Naive B cell (primary cell): ENCODE data around the gene SDE2. TPM values are rescaled to one million over a fixed set of nuclear protein-coding genes. Genes with fewer than 3 reads are reported as not detected.
"Not testable (repeated sequence)": the region's sequence is repeated elsewhere in the genome, so short reads cannot be mapped to it uniquely, and the experiment has no call there.

Experiments used
- ATAC-seq, 2 donors: fragments of 150-1000 bp; cut with Tn5 transposase; 2 replicates each; pipeline ENCODE4 v1.10.0; 2021; ENCODE audit warnings: low read depth in 2 of 2, mild to moderate bottlenecking in 2 of 2, moderate library complexity in 2 of 2
- DNase-seq: peaks from one replicate; pipeline ENCODE4 v3.0.0; 2022
- H3K27ac Mint-ChIP-seq, 6 donors: one replicate each; pipeline ENCODE4 v1.8.0; 2020 to 2022; ENCODE audit warnings: mild to moderate bottlenecking in 6 of 6, mixed read lengths in 6 of 6, moderate library complexity in 5 of 6, inconsistent platforms in 2 of 6
- H3K27me3 Mint-ChIP-seq, 3 donors: one replicate each; pipeline ENCODE4 v1.8.0; 2021 to 2022; ENCODE audit warnings: mixed read lengths in 3 of 3, mild to moderate bottlenecking in 1 of 3
- H3K36me3 Mint-ChIP-seq, 2 donors: one replicate each; pipeline ENCODE4 v1.8.0; 2020 to 2022; ENCODE audit warnings: mixed read lengths in 2 of 2, inconsistent platforms in 1 of 2, mild to moderate bottlenecking in 1 of 2
- H3K4me1 Mint-ChIP-seq, 3 donors: one replicate each; pipeline ENCODE4 v1.8.0; 2020 to 2022; ENCODE audit warnings: mixed read lengths in 3 of 3, inconsistent platforms in 1 of 3, mild to moderate bottlenecking in 1 of 3, moderate library complexity in 1 of 3
- H3K4me3 Mint-ChIP-seq, 8 donors: one replicate each; pipeline ENCODE4 v1.8.0; 2020 to 2022; ENCODE audit warnings: mild to moderate bottlenecking in 8 of 8, mixed read lengths in 8 of 8, moderate library complexity in 8 of 8, inconsistent platforms in 2 of 8
- H3K9me3 Mint-ChIP-seq, 7 donors: one replicate each; pipeline ENCODE4 v1.8.0; 2020 to 2022; ENCODE audit warnings: mixed read lengths in 7 of 7, mild to moderate bottlenecking in 5 of 7, inconsistent platforms in 2 of 7, moderate library complexity in 1 of 7
- polyA plus RNA-seq, 6 donors: library from polyadenylated mRNA; unstranded; fragments of 300-500 nt; fragmentation: Illumina TruSeq; gene quantifications; one replicate each; pipeline ENCODE4 v1.2.3, GENCODE V29; 2021; ENCODE audit warnings: low read depth in 6 of 6

SDE2 gene
- polyA plus RNA-seq, 6 donors from 2014 or later, result 8.7 to 18.9 (median 11.4) TPM

DNA sequence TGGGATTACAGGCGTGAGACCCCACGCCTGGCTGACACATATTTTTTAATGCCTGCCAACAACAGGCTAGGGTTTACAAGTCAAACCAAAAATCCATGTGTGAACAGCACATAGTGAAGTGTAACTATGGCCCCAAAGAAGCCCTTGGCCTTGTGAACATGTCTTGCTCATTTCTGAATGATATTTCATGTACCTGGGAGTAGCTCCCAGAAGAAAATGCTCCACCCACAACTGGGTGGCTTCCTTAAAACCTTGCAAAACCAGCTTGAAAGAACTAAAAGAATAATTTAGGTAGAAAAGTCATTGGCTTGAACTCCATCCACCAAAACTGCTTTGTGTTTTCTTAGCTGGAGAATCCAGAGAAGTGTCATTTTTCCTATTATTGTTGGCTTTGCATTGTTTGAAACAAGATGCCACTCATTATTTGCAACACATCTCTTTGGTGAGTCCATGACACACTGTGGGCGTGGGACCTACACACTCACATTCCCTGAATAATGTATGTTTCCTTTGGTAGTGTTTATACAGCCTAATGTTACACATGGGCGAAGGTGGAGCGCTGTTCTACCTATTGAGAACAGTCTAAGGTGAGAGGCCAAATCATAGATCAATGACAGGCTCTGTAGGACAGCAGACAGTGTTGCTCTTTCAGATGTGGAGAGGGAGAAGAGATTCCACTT, 28.5 kb upstream of the SDE2 start:
- Mint-ChIP-seq H3K36me3 (no peaks in the 10 kb centered on the region), H3K4me1 (peaks cover 22 to 35% (median 34%) of the 10 kb centered on the region in 3 donors)

GRCh38 chr1:226026833-226027232, 27.7 kb upstream of the SDE2 start:
- Mint-ChIP-seq H3K27ac (peak overlapping the region in 5 of 6 donors; percentile 58 to 96 (median 81)), H3K9me3 (no peaks in the 10 kb centered on the region)

More for the DNA sequence above, 28.5 kb upstream of the SDE2 start:
- Mint-ChIP-seq H3K27ac (peak overlapping the region; percentile 84 to 99 (median 98)), H3K4me3 (peak overlapping the region in 2 of 8 donors; percentile 21 to 51), H3K9me3 (no peaks in the 10 kb centered on the region), H3K27me3 (no peaks in the 10 kb centered on the region)
- DNase-seq (no peak), ATAC-seq (no peak)

GRCh38 chr1:226023735-226024134, 24.6 kb upstream of the SDE2 start:
- peaks cover 2 to 10% (median 7%) of the 10 kb centered on the region in 3 donors for H3K4me1 Mint-ChIP-seq
- H3K27ac Mint-ChIP-seq, result no peak overlapping the region
- H3K4me3 Mint-ChIP-seq, result no peak overlapping the region
- H3K36me3 Mint-ChIP-seq, result no peaks in the 10 kb centered on the region
- ATAC-seq (no peak), DNase-seq (no peak)
- no peaks in the 10 kb centered on the region for H3K27me3 Mint-ChIP-seq
- no peaks in the 10 kb centered on the region for H3K9me3 Mint-ChIP-seq

More at GRCh38 chr1:226026833-226027232, 27.7 kb upstream of the SDE2 start:
- DNase-seq (no peak), ATAC-seq (no peak)
- H3K36me3 Mint-ChIP-seq, result no peaks in the 10 kb centered on the region
- no peak overlapping the region for H3K4me3 Mint-ChIP-seq
- H3K4me1 Mint-ChIP-seq, result peaks cover 22 to 35% (median 28%) of the 10 kb centered on the region in 3 donors
- H3K27me3 Mint-ChIP-seq, result no peaks in the 10 kb centered on the region

DNA sequence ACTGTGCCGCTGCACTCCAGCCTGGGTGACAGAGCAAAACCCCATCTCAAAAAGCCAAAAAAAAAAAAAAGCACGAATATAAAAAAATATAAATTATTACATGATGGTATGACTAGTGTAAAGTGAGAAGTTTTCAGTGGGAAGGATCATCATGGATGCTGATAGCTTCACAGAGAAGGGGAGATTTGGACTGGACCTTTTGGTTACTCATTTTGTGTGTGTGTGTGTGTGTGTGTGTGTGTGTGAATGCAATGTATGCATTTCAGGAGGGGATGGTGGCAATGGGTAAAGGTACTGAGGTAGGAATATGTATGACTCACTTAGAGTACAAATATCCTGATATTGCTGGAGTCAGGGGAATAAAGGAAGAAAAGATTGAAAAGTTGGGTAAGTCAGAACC, 22.7 kb upstream of the SDE2 start:
- Mint-ChIP-seq H3K27me3 (no peaks in the 10 kb centered on the region), H3K9me3 (no peaks in the 10 kb centered on the region), H3K27ac (peak overlapping the region in 2 of 6 donors; percentile 1 to 2), H3K36me3 (no peaks in the 10 kb centered on the region), H3K4me3 (peak overlapping the region in 1 of 8 donors; percentile 25), H3K4me1 (peaks cover 0 to 8% (median 6%) of the 10 kb centered on the region in 3 donors)
- ATAC-seq, result no peak
- no peak for DNase-seq

GRCh38 chr1:226021401-226021800, 22.3 kb upstream of the SDE2 start:
- DNase-seq, result no peak
- no peak overlapping the region for H3K27ac Mint-ChIP-seq
- no peaks in the 10 kb centered on the region for H3K9me3 Mint-ChIP-seq
- no peak for ATAC-seq
- no peaks in the 10 kb centered on the region for H3K27me3 Mint-ChIP-seq
- H3K4me3 Mint-ChIP-seq, result no peak overlapping the region
- peaks cover 0 to 9% (median 6%) of the 10 kb centered on the region in 3 donors for H3K4me1 Mint-ChIP-seq
- no peaks in the 10 kb centered on the region for H3K36me3 Mint-ChIP-seq

DNA sequence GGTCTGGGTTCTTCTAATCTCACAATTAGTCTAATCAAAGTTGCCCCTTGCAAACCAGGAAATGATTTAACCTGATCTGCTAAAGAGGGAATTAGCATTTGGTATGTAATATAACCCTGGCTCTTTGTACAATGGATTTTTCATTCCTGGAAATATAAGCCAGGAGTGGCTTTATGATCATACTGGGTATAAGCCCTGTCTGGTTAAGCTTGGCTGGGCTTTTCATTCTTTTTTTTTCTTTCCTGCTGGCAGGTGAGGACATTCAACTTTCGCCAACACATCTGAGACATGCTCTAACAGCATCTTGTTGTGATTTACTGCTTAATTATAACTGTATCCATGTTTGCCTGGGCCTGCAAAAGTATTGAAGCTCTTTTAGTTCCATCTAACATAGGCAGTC, 20.4 kb upstream of the SDE2 start:
- no peaks in the 10 kb centered on the region for H3K27me3 Mint-ChIP-seq
- DNase-seq, result no peak
- ATAC-seq, result no peak
- peaks cover 6 to 15% (median 10%) of the 10 kb centered on the region in 3 donors for H3K4me1 Mint-ChIP-seq
- no peaks in the 10 kb centered on the region for H3K9me3 Mint-ChIP-seq
- no peaks in the 10 kb centered on the region for H3K36me3 Mint-ChIP-seq
- no peak overlapping the region for H3K4me3 Mint-ChIP-seq
- no peak overlapping the region for H3K27ac Mint-ChIP-seq

DNA sequence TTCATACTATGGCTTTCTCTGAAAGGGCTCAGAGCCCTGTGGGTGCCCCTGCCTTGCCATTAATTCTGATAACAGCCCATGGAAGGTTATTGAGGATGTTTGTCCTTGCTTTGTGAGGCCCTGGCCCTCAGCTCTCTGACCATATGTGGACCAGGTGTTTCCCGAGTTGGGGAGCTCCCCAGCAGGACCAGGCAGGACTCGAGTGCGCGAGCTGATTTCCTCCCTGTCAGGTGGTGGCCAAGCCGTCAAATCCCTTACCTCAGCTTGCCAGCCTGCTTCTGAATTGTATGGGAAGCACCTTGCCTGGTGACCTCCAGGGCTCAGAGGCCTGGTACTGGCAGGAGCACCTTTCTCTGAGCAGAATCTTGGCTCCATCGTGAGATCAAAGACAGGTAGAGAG, 17.9 kb upstream of the SDE2 start:
- Mint-ChIP-seq H3K4me1 (peaks cover 6 to 18% (median 10%) of the 10 kb centered on the region in 3 donors), H3K9me3 (no peaks in the 10 kb centered on the region), H3K36me3 (no peaks in the 10 kb centered on the region), H3K4me3 (no peak overlapping the region), H3K27ac (peak overlapping the region in 3 of 6 donors; percentile 27 to 52 (median 52)), H3K27me3 (no peaks in the 10 kb centered on the region)
- no peak for ATAC-seq
- DNase-seq, result no peak

- H3K4me1 Mint-ChIP-seq, result peaks cover under 1 to 9% (median 1%) of the 10 kb centered on the region in 3 donors
- DNase-seq, result no peak
- no peak overlapping the region for H3K4me3 Mint-ChIP-seq
- peak overlapping the region in 3 of 6 donors; percentile 49 to 79 (median 71) for H3K27ac Mint-ChIP-seq
- ATAC-seq, result no peak
- H3K9me3 Mint-ChIP-seq, result no peaks in the 10 kb centered on the region
- no peaks in the 10 kb centered on the region for H3K27me3 Mint-ChIP-seq
- H3K36me3 Mint-ChIP-seq, result no peaks in the 10 kb centered on the region
Observed at GRCh38 chr1:226009650-226010044, 10.5 kb upstream of the SDE2 start.

GRCh38 chr1:226007126-226007892, 8.2 kb upstream of the SDE2 start:
- not testable (repeated sequence) for DNase-seq, H3K27me3 Mint-ChIP-seq, H3K36me3 Mint-ChIP-seq, H3K4me3 Mint-ChIP-seq, H3K9me3 Mint-ChIP-seq, ATAC-seq
- peaks cover 21 to 27% (median 23%) of the 10 kb centered on the region in 3 donors for H3K4me1 Mint-ChIP-seq
- peak overlapping the region in 2 of 6 donors; percentile 70 for H3K27ac Mint-ChIP-seq

DNA sequence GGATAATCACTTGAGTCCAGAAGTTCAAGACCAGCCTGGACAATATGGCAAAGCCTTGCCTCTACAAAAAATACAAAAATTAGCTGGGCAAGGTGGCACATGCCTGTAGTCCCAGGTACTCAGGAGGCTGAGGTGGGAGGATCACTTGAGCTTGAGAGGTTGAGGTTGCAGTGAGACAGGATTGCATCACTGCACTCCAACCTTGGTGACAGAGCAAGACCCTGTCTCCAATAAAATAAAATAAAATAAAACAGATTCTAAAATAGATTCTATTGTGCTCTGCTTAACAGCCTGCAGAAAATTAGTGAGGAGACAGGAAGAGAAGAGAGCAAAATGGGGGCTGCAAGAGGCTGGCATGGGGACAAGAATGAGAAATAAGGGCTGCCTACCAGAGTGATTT, 7.5 kb upstream of the SDE2 start:
- Mint-ChIP-seq H3K9me3 (peaks cover 0 to 3% (median 0%) of the 10 kb centered on the region in 7 donors), H3K36me3 (no peaks in the 10 kb centered on the region), H3K4me3 (no peak overlapping the region), H3K27me3 (no peaks in the 10 kb centered on the region), H3K27ac (peak overlapping the region in 1 of 6 donors; percentile 70), H3K4me1 (peaks cover 27 to 34% (median 29%) of the 10 kb centered on the region in 3 donors)
- ATAC-seq (no peak), DNase-seq (no peak)

- ATAC-seq (no peak), DNase-seq (peak; percentile 26)
- peaks cover 35 to 51% (median 41%) of the 10 kb centered on the region in 3 donors for H3K4me1 Mint-ChIP-seq
- H3K4me3 Mint-ChIP-seq, result peak overlapping the region in 6 of 8 donors; percentile 40 to 86 (median 61)
- H3K9me3 Mint-ChIP-seq, result peaks cover 0 to 3% (median 0%) of the 10 kb centered on the region in 7 donors
- H3K27me3 Mint-ChIP-seq, result no peaks in the 10 kb centered on the region
- peaks cover 0 to 6% of the 10 kb centered on the region in 2 donors for H3K36me3 Mint-ChIP-seq
- peak overlapping the region; percentile 84 to 100 (median 100) for H3K27ac Mint-ChIP-seq
Observed at GRCh38 chr1:226004396-226004795, 5.3 kb upstream of the SDE2 start.

DNA sequence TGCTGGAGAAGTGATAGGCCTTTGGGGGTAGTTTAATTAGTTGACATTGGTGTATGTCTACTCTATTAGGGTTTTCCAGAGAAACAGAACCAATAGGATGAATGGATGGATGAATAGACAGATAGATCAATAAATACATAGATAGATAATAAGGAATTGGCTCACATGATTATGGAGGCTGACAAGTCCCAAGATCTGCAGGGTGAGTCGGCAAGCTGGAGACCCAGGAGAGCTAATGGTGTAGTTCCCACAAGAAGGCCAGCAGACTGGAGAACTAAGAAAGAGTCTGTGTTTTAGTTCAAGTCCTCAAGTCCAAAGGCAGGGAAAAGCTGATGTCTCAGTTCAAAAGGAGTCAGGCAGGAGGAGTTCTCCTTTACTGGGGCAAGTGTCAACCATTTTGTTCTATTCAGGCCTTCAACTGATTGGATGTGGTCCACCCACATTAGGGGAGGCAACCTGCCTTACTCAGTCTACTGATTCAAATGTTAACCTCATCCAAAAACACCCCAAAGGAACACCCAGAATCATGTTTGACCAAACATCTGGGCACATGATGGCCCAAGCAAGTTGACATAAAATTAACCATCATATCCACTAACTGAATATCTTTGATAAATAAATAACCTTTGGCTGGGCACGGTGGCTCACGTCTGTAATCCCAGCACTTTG, 4.5 kb upstream of the SDE2 start:
- Mint-ChIP-seq H3K36me3 (peaks cover 0 to 6% of the 10 kb centered on the region in 2 donors), H3K9me3 (peaks cover 0 to 3% (median 0%) of the 10 kb centered on the region in 7 donors), H3K27me3 (no peaks in the 10 kb centered on the region), H3K4me3 (peak overlapping the region in 5 of 8 donors; percentile 52 to 86 (median 73)), H3K27ac (peak overlapping the region; percentile 85 to 100 (median 100)), H3K4me1 (peaks cover 40 to 55% (median 47%) of the 10 kb centered on the region in 3 donors)
- no peak for ATAC-seq
- DNase-seq, result no peak
